ENCODE data around the gene NFYA. TPM values are rescaled to one million over a fixed set of nuclear protein-coding genes. Genes with fewer than 3 reads are reported as not detected.

The NFYA gene
- total RNA-seq, 2 donors from 2014 or later = 9.2 to 20.6 TPM

DNA sequence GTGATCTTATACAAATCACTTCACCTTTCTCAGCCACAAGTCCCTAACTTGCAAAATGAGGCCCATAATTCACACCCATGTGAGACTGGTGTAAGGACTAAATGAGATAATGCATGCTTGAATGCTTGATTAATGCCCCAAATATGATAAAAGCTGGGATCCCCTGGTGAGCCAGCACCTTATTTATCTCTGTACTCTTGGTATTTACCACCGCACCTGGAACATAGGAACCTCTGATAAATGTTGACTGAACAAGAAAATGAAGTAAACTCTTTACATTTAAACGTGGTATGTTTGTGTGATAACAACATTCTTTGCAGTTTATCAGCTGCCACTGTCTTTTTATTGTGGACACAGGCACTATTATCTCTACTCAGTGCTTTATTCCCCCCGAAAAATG, 22.2 kb upstream of the NFYA start:
- ATAC-seq (ENCODE audit: insufficient number of reproducible peaks, low FRiP score, low read depth) = no peak
- no peaks in the 10 kb centered on the region for H3K36me3 ChIP-seq
- TF ChIP-seq, protein P1, sequence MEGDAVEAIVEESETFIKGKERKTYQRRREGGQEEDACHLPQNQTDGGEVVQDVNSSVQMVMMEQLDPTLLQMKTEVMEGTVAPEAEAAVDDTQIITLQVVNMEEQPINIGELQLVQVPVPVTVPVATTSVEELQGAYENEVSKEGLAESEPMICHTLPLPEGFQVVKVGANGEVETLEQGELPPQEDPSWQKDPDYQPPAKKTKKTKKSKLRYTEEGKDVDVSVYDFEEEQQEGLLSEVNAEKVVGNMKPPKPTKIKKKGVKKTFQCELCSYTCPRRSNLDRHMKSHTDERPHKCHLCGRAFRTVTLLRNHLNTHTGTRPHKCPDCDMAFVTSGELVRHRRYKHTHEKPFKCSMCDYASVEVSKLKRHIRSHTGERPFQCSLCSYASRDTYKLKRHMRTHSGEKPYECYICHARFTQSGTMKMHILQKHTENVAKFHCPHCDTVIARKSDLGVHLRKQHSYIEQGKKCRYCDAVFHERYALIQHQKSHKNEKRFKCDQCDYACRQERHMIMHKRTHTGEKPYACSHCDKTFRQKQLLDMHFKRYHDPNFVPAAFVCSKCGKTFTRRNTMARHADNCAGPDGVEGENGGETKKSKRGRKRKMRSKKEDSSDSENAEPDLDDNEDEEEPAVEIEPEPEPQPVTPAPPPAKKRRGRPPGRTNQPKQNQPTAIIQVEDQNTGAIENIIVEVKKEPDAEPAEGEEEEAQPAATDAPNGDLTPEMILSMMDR (IDR thresholded peaks at IDR 0.05) = no peak
- peaks cover 0 to 14% of the 10 kb centered on the region in 2 donors for H3K4me1 ChIP-seq (ENCODE audit: control insufficient read depth in 1 of 2, low read depth in 2 of 2)
- no peaks in the 10 kb centered on the region for H3K27me3 ChIP-seq (replicated peaks; ENCODE audit: insufficient read depth)
- H3K9me3 ChIP-seq = no peaks in the 10 kb centered on the region
- DNase-seq (ENCODE audit: low spot score) = no peak
- H3K27ac ChIP-seq = no peak overlapping the region
- no peak overlapping the region for H3K4me3 ChIP-seq

DNA sequence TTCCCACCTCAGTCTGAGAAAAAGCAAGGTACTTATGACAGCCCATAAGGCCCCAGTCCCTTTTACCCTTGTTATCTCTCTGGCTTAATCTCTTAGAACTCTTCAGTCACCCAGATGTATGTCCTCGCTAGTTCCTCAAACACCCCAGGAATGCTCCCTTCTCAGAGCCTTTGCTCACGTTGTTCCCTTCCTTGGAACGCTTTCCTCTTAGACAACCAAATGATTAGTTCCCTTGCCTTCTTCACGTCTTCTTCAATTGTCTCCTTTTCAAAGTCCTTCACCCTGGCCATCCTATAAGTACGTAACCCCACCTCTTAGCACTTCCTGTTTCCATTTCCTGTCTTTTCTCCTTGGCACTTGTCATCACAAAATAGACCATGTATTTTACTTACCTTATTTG, 20.9 kb upstream of the NFYA start:
- ATAC-seq (ENCODE audit: insufficient number of reproducible peaks, low FRiP score, low read depth) = no peak
- no peaks in the 10 kb centered on the region for H3K36me3 ChIP-seq
- H3K27ac ChIP-seq = no peak overlapping the region
- no peaks in the 10 kb centered on the region for H3K27me3 ChIP-seq (replicated peaks; ENCODE audit: insufficient read depth)
- H3K9me3 ChIP-seq = no peaks in the 10 kb centered on the region
- peaks cover 0 to 8% of the 10 kb centered on the region in 2 donors for H3K4me1 ChIP-seq (ENCODE audit: control insufficient read depth in 1 of 2, low read depth in 2 of 2)
- no peak for DNase-seq (ENCODE audit: low spot score)
- TF ChIP-seq, protein P1 (IDR thresholded peaks at IDR 0.05) = no peak
- no peak overlapping the region for H3K4me3 ChIP-seq

DNA sequence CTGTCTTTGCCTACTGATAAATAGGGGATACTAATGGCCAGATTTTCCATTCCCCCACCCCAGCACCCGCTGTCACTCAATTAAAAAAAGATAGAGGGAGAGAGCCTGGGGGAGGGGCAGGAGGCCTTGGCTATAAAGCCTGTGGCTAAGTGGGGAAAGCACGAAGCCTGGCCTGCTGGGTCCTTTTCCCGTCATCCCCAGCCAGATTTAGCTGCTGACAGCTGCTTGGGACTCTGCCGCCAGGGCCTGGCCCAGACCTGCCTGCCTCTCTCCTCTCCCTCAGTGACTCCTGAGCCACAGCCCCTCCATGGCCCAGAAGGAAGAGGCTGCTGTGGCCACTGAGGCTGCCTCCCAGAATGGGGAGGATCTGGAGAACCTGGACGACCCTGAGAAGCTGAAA, 19.7 kb upstream of the NFYA start, which contains the start of gene APOBEC2:
TSS of gene APOBEC2 (plus strand) at position 162 of the 400 bp plus-strand sequence. CDS start at position 308, 146 bp downstream.
- H3K9me3 ChIP-seq = no peaks in the 10 kb centered on the region
- H3K27ac ChIP-seq = no peak within 1 kb of the TSS
- TF ChIP-seq, protein P1 (IDR thresholded peaks at IDR 0.05) = no peak
- H3K36me3 ChIP-seq = no peaks in the 10 kb centered on the region
- DNase-seq (ENCODE audit: low spot score) (no peak), ATAC-seq (ENCODE audit: insufficient number of reproducible peaks, low FRiP score, low read depth) (no peak)
- H3K4me1 ChIP-seq (ENCODE audit: control insufficient read depth in 1 of 2, low read depth in 2 of 2) = peaks cover 0 to 5% of the 10 kb centered on the region in 2 donors
- no peak within 1 kb of the TSS for H3K4me3 ChIP-seq
- no peaks in the 10 kb centered on the region for H3K27me3 ChIP-seq (replicated peaks; ENCODE audit: insufficient read depth)

DNA sequence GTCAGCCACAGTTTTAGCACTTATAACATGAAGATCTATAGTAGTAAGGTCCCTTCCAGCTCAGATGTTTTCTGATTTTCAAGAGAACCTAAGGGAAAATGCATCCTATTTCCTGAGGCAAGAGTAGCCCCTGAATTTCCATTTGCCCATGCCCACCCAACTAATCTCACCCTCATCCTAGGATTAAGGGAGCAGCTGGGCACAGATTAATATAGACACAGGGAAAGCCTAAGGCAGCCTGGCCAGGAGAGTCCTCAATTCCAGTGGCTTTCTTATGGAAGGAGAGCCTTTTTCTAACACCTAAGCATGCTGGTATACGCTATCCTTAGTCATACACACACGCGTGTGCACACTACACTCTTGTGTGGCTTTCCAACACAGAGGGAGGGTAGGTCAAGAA, 18.3 kb upstream of the NFYA start:
- TF ChIP-seq, protein P1 (IDR thresholded peaks at IDR 0.05) = no peak
- Histone ChIP-seq H3K4me1 (ENCODE audit: control insufficient read depth in 1 of 2, low read depth in 2 of 2) (peaks cover 0 to 5% of the 10 kb centered on the region in 2 donors), H3K27me3 (replicated peaks; ENCODE audit: insufficient read depth) (no peaks in the 10 kb centered on the region), H3K4me3 (no peak overlapping the region), H3K36me3 (no peaks in the 10 kb centered on the region), H3K9me3 (no peaks in the 10 kb centered on the region), H3K27ac (no peak overlapping the region)
- ATAC-seq (ENCODE audit: insufficient number of reproducible peaks, low FRiP score, low read depth) (no peak), DNase-seq (ENCODE audit: low spot score) (no peak)

DNA sequence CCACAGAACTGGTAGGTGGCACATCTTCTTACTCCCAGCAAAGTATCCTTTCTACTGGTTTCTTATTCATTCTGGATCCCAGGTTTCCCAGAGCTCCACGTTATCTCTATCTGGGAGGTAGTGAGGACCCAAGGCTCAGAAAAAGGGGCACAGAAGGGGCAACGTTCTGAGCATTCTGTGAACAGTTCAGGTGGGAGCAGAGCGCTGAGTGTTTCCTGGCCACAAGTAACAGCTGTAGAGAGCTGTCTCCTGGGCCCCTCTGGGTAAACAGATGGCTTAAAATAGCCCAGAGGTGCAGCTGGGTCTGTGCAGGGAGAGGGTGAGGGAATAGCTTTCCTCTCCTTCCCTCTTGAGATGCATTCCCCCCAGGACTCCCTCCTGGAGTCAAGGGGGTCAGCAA, 17.6 kb upstream of the NFYA start:
- no peak overlapping the region for H3K4me3 ChIP-seq
- H3K36me3 ChIP-seq = no peaks in the 10 kb centered on the region
- H3K9me3 ChIP-seq = no peaks in the 10 kb centered on the region
- no peak overlapping the region for H3K27ac ChIP-seq
- ATAC-seq (ENCODE audit: insufficient number of reproducible peaks, low FRiP score, low read depth) (no peak), DNase-seq (ENCODE audit: low spot score) (no peak)
- no peaks in the 10 kb centered on the region for H3K27me3 ChIP-seq (replicated peaks; ENCODE audit: insufficient read depth)
- H3K4me1 ChIP-seq (ENCODE audit: control insufficient read depth in 1 of 2, low read depth in 2 of 2) = peaks cover 0 to 5% of the 10 kb centered on the region in 2 donors
- TF ChIP-seq, protein P1 (IDR thresholded peaks at IDR 0.05) = no peak

Data from thoracic aorta (tissue), 2 donors.